Dermis blood vessel endothelial cell (primary cell): ENCODE measurements around the gene PDZK1. TPM values are rescaled to one million over a fixed set of nuclear protein-coding genes. Genes with fewer than 3 reads are reported as not detected.
A peak's percentile ranks its signal among the peaks of the same experiment; 100 is the strongest.
"Not testable (repeated sequence)": the region's sequence is repeated elsewhere in the genome, so short reads cannot be mapped to it uniquely, and the experiment has no call there.

Experiments used
- DNase-seq: peaks from one replicate; pipeline ENCODE4 v3.0.0; 2010
- total RNA-seq: library from RNA; depleted of rRNA; stranded (reverse); fragments of >200 nt; gene quantifications from 2 replicates; pipeline ENCODE4 v1.2.3, GENCODE V29; 2014

PDZK1 gene
- total RNA-seq, 1 donor from 2014 or later: 0.34 TPM

GRCh38 chr1:145710291-145711027, 3.3 kb upstream of the PDZK1 start:
- no peak for DNase-seq

GRCh38 chr1:145708063-145708462, 895 bp upstream of the PDZK1 start:
- no peak for DNase-seq

GRCh38 chr1:145706086-145706664, 993 bp downstream of the PDZK1 start:
- DNase-seq: no peak

GRCh38 chr1:145705622-145706021, 1.5 kb downstream of the PDZK1 start:
- DNase-seq: no peak

- no peak for DNase-seq
Observed at GRCh38 chr1:145702826-145703225, 4.3 kb downstream of the PDZK1 start.

- DNase-seq: no peak
Observed at GRCh38 chr1:145702052-145702451, 5.1 kb downstream of the PDZK1 start.

- DNase-seq: no peak
Observed at GRCh38 chr1:145701306-145701862, 5.8 kb downstream of the PDZK1 start.

- DNase-seq: no peak
Observed at GRCh38 chr1:145696630-145696960, 10.6 kb downstream of the PDZK1 start.

GRCh38 chr1:145695821-145696629, 11.1 kb downstream of the PDZK1 start:
- no peak for DNase-seq

- DNase-seq: no peak
Observed at GRCh38 chr1:145692785-145693443, 14.3 kb downstream of the PDZK1 start.

GRCh38 chr1:145690587-145691558, 16.3 kb downstream of the PDZK1 start:
- DNase-seq: peak; percentile 49

GRCh38 chr1:145689922-145690321, 17.2 kb downstream of the PDZK1 start:
- no peak for DNase-seq

- no peak for DNase-seq
Observed at GRCh38 chr1:145688924-145689323, 18.2 kb downstream of the PDZK1 start.

- DNase-seq: no peak
Observed at GRCh38 chr1:145688328-145688727, 18.8 kb downstream of the PDZK1 start.

GRCh38 chr1:145686078-145686477, 21.1 kb downstream of the PDZK1 start:
- DNase-seq: not testable (repeated sequence)

- DNase-seq: not testable (repeated sequence)
Observed at GRCh38 chr1:145684858-145685257, 22.3 kb downstream of the PDZK1 start.

- DNase-seq: not testable (repeated sequence)
Observed at GRCh38 chr1:145673217-145673616, 34.0 kb downstream of the PDZK1 start.

GRCh38 chr1:145670995-145671745, 36.0 kb downstream of the PDZK1 start:
- not testable (repeated sequence) for DNase-seq

- DNase-seq: not testable (repeated sequence)
Observed at GRCh38 chr1:145665015-145665414, 42.2 kb downstream of the PDZK1 start.

GRCh38 chr1:145662502-145662901, 44.7 kb downstream of the PDZK1 start:
- DNase-seq: peak; percentile 13
